GM12875 (cell line): ENCODE results near the gene NUDT7.

ENCODE experiments used
- H3K4me3 ChIP-seq: one replicate; pipeline ENCODE4 v1.5.1; 2011; ENCODE audit warnings: low read depth, low read length, control low read depth
- TF ChIP-seq, protein P1 (sequence below): IDR thresholded peaks from 2 replicates; pipeline ENCODE4 v1.5.1; 2011; ENCODE audit warnings: low read depth, mild to moderate bottlenecking, control low read depth, inconsistent platforms, low read length, moderate library complexity, borderline replicate concordance; ENCODE audit not compliant: insufficient read depth

NUDT7 gene

GRCh38 chr16:77790009-77790372 is 67.7 kb downstream of the NUDT7 start:
- TF ChIP-seq, protein P1, sequence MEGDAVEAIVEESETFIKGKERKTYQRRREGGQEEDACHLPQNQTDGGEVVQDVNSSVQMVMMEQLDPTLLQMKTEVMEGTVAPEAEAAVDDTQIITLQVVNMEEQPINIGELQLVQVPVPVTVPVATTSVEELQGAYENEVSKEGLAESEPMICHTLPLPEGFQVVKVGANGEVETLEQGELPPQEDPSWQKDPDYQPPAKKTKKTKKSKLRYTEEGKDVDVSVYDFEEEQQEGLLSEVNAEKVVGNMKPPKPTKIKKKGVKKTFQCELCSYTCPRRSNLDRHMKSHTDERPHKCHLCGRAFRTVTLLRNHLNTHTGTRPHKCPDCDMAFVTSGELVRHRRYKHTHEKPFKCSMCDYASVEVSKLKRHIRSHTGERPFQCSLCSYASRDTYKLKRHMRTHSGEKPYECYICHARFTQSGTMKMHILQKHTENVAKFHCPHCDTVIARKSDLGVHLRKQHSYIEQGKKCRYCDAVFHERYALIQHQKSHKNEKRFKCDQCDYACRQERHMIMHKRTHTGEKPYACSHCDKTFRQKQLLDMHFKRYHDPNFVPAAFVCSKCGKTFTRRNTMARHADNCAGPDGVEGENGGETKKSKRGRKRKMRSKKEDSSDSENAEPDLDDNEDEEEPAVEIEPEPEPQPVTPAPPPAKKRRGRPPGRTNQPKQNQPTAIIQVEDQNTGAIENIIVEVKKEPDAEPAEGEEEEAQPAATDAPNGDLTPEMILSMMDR = no peak

GRCh38 chr16:77790912-77791311 is 68.6 kb downstream of the NUDT7 start:
- no peak overlapping the region for H3K4me3 ChIP-seq
- TF ChIP-seq, protein P1 = no peak

More at GRCh38 chr16:77790009-77790372, 67.7 kb downstream of the NUDT7 start:
- no peak overlapping the region for H3K4me3 ChIP-seq
